AML-193 (cell line): ENCODE data around the gene PPP1R3G.

Source experiments
- DNase-seq, 2 experiments: peaks; one replicate each; lab custom pipeline; 2025; lab: John Stamatoyannopoulos, UW

Gene PPP1R3G

GRCh38 chr6:5094327-5094726, 9.2 kb downstream of the PPP1R3G start:
- DNase-seq = no peak

GRCh38 chr6:5095236-5095635, 10.1 kb downstream of the PPP1R3G start:
- no peak for DNase-seq

- no peak for DNase-seq
Measured at GRCh38 chr6:5096482-5096881, 11.3 kb downstream of the PPP1R3G start.

GRCh38 chr6:5098501-5099270, 13.5 kb downstream of the PPP1R3G start:
- DNase-seq = no peak

GRCh38 chr6:5099537-5099936, 14.4 kb downstream of the PPP1R3G start:
- DNase-seq = no peak

GRCh38 chr6:5100806-5101205, 15.7 kb downstream of the PPP1R3G start:
- no peak for DNase-seq

GRCh38 chr6:5102267-5102970, 17.3 kb downstream of the PPP1R3G start:
- no peak for DNase-seq

GRCh38 chr6:5103250-5103649, 18.1 kb downstream of the PPP1R3G start:
- DNase-seq = no peak

GRCh38 chr6:5104667-5105066, 19.5 kb downstream of the PPP1R3G start:
- no peak for DNase-seq

GRCh38 chr6:5105146-5105545, 20.0 kb downstream of the PPP1R3G start:
- no peak for DNase-seq

GRCh38 chr6:5107341-5107740, 22.2 kb downstream of the PPP1R3G start:
- no peak for DNase-seq

GRCh38 chr6:5108068-5108467, 22.9 kb downstream of the PPP1R3G start:
- no peak for DNase-seq

GRCh38 chr6:5108536-5109150, 23.5 kb downstream of the PPP1R3G start:
- no peak for DNase-seq

GRCh38 chr6:5109436-5109835, 24.3 kb downstream of the PPP1R3G start:
- DNase-seq = no peak

- no peak for DNase-seq
Measured at GRCh38 chr6:5110246-5110645, 25.1 kb downstream of the PPP1R3G start.

GRCh38 chr6:5111626-5112025, 26.5 kb downstream of the PPP1R3G start:
- DNase-seq = no peak

- DNase-seq = no peak
Measured at GRCh38 chr6:5112066-5112799, 27.1 kb downstream of the PPP1R3G start.

- DNase-seq = no peak
Measured at GRCh38 chr6:5113096-5113495, 28.0 kb downstream of the PPP1R3G start.

GRCh38 chr6:5115168-5115567, 30.0 kb downstream of the PPP1R3G start:
- DNase-seq = no peak

- DNase-seq = no peak
Measured at GRCh38 chr6:5116243-5116991, 31.3 kb downstream of the PPP1R3G start.

GRCh38 chr6:5119090-5119951, 34.2 kb downstream of the PPP1R3G start:
- DNase-seq = no peak
